WTC11 (cell line): Measurements from ENCODE around the gene DNAI7. TPM values are rescaled to one million over a fixed set of nuclear protein-coding genes. Genes with fewer than 3 reads are reported as not detected.

Source experiments
- ATAC-seq: fragments of 200-7000 bp; cut with Tn5 transposase; 2 replicates; pipeline ENCODE4 v1.10.0; 2021; ENCODE audit warnings: mild to moderate bottlenecking, moderate library complexity
- CTCF ChIA-PET: fragments of 300-600 bp; sonication (Branson Sonifier 250); formaldehyde crosslinking; loops from one replicate; lab custom pipeline; 2021; ENCODE audit warnings: antibody characterized with exemption; lab: Charles Lee
- POLR2A ChIA-PET: fragments of 350-600 bp; sonication (Branson Sonifier 250); formaldehyde crosslinking; loops from one replicate; lab custom pipeline; 2021; ENCODE audit warnings: antibody characterized with exemption; lab: Charles Lee
- DNase-seq: peaks from one replicate; pipeline ENCODE4 v3.0.0; 2021; ENCODE audit warnings: low spot score
- H3K27ac Mint-ChIP-seq: 2 replicates; pipeline ENCODE4 v1.8.0; 2021; ENCODE audit warnings: mixed read lengths
- H3K27me3 Mint-ChIP-seq: 2 replicates; pipeline ENCODE4 v1.8.0; 2021; ENCODE audit warnings: low read depth, mild to moderate bottlenecking, moderate library complexity, mixed read lengths
- H3K36me3 Mint-ChIP-seq: 2 replicates; pipeline ENCODE4 v1.8.0; 2021; ENCODE audit warnings: mixed read lengths
- H3K4me1 Mint-ChIP-seq: 2 replicates; pipeline ENCODE4 v1.8.0; 2022; ENCODE audit warnings: mixed read lengths
- H3K4me3 Mint-ChIP-seq: 2 replicates; pipeline ENCODE4 v1.8.0; 2021; ENCODE audit warnings: mild to moderate bottlenecking, moderate library complexity, mixed read lengths
- H3K9me3 Mint-ChIP-seq: 2 replicates; pipeline ENCODE4 v1.8.0; 2021; ENCODE audit warnings: mixed read lengths
- CREM ChIP-seq: sonication (generic); formaldehyde crosslinking; IDR thresholded peaks from 2 replicates; pipeline ENCODE4 v1.8.1; 2022; ENCODE audit warnings: mild to moderate bottlenecking, missing genetic modification reagents, moderate library complexity
- CTCF ChIP-seq: fragments of 200-600 bp; IDR thresholded peaks from 2 replicates; pipeline ENCODE4 v1.8.0; 2022; ENCODE audit warnings: antibody characterized with exemption
- E2F4 ChIP-seq: sonication (generic); formaldehyde crosslinking; IDR thresholded peaks from 2 replicates; pipeline ENCODE4 v1.8.1; 2022; ENCODE audit warnings: low read depth, mild to moderate bottlenecking, moderate library complexity, missing genetic modification reagents, borderline replicate concordance
- EMX1 ChIP-seq: fragments of 250-450 bp; sonication (Bioruptor Pico); IDR thresholded peaks from 2 replicates; pipeline ENCODE4 v1.8.0; 2021; ENCODE audit warnings: mild to moderate bottlenecking
- FOXK1 ChIP-seq: sonication (generic); formaldehyde crosslinking; IDR thresholded peaks from 2 replicates; pipeline ENCODE4 v1.8.0; 2022; ENCODE audit warnings: mild to moderate bottlenecking, moderate library complexity, missing genetic modification reagents
- FOXP4 ChIP-seq: sonication (generic); formaldehyde crosslinking; IDR thresholded peaks from 2 replicates; pipeline ENCODE4 v1.8.0; 2022; ENCODE audit warnings: mild to moderate bottlenecking, missing genetic modification reagents
- IRF1 ChIP-seq: sonication (generic); formaldehyde crosslinking; IDR thresholded peaks from 2 replicates; pipeline ENCODE4 v1.8.0; 2023; ENCODE audit warnings: missing genetic modification reagents
- IRF2 ChIP-seq: sonication (generic); formaldehyde crosslinking; IDR thresholded peaks from 2 replicates; pipeline ENCODE4 v1.8.0; 2022; ENCODE audit warnings: low read depth, missing genetic modification reagents, borderline replicate concordance
- KAT7 ChIP-seq: sonication (generic); formaldehyde crosslinking; IDR thresholded peaks from 2 replicates; pipeline ENCODE4 v1.8.1; 2023; ENCODE audit warnings: missing genetic modification reagents, mild to moderate bottlenecking, borderline replicate concordance
- MLX ChIP-seq: sonication (generic); formaldehyde crosslinking; IDR thresholded peaks from 2 replicates; pipeline ENCODE4 v1.8.1; 2023; ENCODE audit warnings: mild to moderate bottlenecking, missing genetic modification reagents, moderate library complexity
- NFATC4 ChIP-seq: fragments of 250-450 bp; sonication (Bioruptor Pico); IDR thresholded peaks from 2 replicates; pipeline ENCODE4 v1.9.0; 2021; ENCODE audit warnings: mild to moderate bottlenecking
- RELA ChIP-seq: sonication (generic); formaldehyde crosslinking; IDR thresholded peaks from 2 replicates; pipeline ENCODE4 v1.8.1; 2022; ENCODE audit warnings: missing genetic modification reagents, mild to moderate bottlenecking, borderline replicate concordance
- SOX15 ChIP-seq: fragments of 250-450 bp; sonication (Bioruptor Pico); IDR thresholded peaks from 2 replicates; pipeline ENCODE4 v1.9.0; 2021; ENCODE audit warnings: mild to moderate bottlenecking
- TCF7 ChIP-seq: sonication (generic); formaldehyde crosslinking; IDR thresholded peaks from 2 replicates; pipeline ENCODE4 v1.8.0; 2022; ENCODE audit warnings: mild to moderate bottlenecking, low read depth, missing genetic modification reagents, moderate library complexity
- USF1 ChIP-seq: sonication (generic); formaldehyde crosslinking; IDR thresholded peaks from 2 replicates; pipeline ENCODE4 v1.8.0; 2022; ENCODE audit warnings: mild to moderate bottlenecking, missing genetic modification reagents
- ZBTB21 ChIP-seq: sonication (generic); formaldehyde crosslinking; IDR thresholded peaks from 2 replicates; pipeline ENCODE4 v1.8.1; 2023; ENCODE audit warnings: mild to moderate bottlenecking, missing genetic modification reagents, borderline replicate concordance
- ZMAT4 ChIP-seq: fragments of 250-450 bp; sonication (Bioruptor Pico); IDR thresholded peaks from 2 replicates; pipeline ENCODE4 v1.9.0; 2021; ENCODE audit warnings: mild to moderate bottlenecking
- ZNF219 ChIP-seq: sonication (generic); formaldehyde crosslinking; IDR thresholded peaks from 2 replicates; pipeline ENCODE4 v1.8.0; 2023; ENCODE audit warnings: missing genetic modification reagents, mild to moderate bottlenecking, borderline replicate concordance
- ZNF317 ChIP-seq: sonication (generic); formaldehyde crosslinking; IDR thresholded peaks from 2 replicates; pipeline ENCODE4 v1.8.1; 2023; ENCODE audit warnings: low read depth, mild to moderate bottlenecking, moderate library complexity, missing genetic modification reagents, borderline replicate concordance
- ZNF532 ChIP-seq: fragments of 250-450 bp; sonication (Bioruptor Pico); IDR thresholded peaks from 2 replicates; pipeline ENCODE4 v1.9.0; 2021; ENCODE audit warnings: mild to moderate bottlenecking, borderline replicate concordance
- ZNF671 ChIP-seq: fragments of 250-450 bp; sonication (Bioruptor Pico); IDR thresholded peaks from 2 replicates; pipeline ENCODE4 v1.8.0; 2021; ENCODE audit warnings: mild to moderate bottlenecking
- total RNA-seq: library from RNA; stranded (reverse); gene quantifications from 3 replicates; pipeline ENCODE4 v1.2.3, GENCODE V29; 2021

Gene DNAI7
- total RNA-seq, 1 experiment from 2014 or later: not detected

GRCh38 chr12:25182765-25183164 is 12.2 kb downstream of the DNAI7 start (continued):
- TF ChIP-seq CTCF (no peak), E2F4 (CRISPR knock-in tag) (no peak)

GRCh38 chr12:25162866-25163265 is 32.1 kb downstream of the DNAI7 start:
- H3K4me1 Mint-ChIP-seq: peaks cover 3% of the 10 kb centered on the region; the same call in 1 of the 2 replicates
- H3K36me3 Mint-ChIP-seq: no peaks in the 10 kb centered on the region
- CTCF ChIA-PET: no interaction called here
- TF ChIP-seq NFATC4 (no peak), CREM (CRISPR knock-in tag) (no peak), FOXK1 (CRISPR knock-in tag) (no peak), ZNF219 (no peak), ZNF532 (CRISPR knock-in tag) (no peak), FOXP4 (CRISPR knock-in tag) (no peak), ZNF671 (CRISPR knock-in tag) (no peak), ZNF317 (CRISPR knock-in tag) (no peak), EMX1 (CRISPR knock-in tag) (no peak), TCF7 (CRISPR knock-in tag) (no peak), USF1 (CRISPR knock-in tag) (no peak), ZBTB21 (CRISPR knock-in tag) (no peak)
- TF ChIP-seq, all 79 proteins: peak for 0
- POLR2A ChIA-PET: no interaction called here
- Mint-ChIP-seq H3K27me3 (no peaks in the 10 kb centered on the region), H3K4me3 (no peak overlapping the region), H3K27ac (no peak overlapping the region), H3K9me3 (peaks cover 6% of the 10 kb centered on the region)
- ATAC-seq (no peak), DNase-seq (no peak)

GRCh38 chr12:25156061-25156460 is 38.9 kb downstream of the DNAI7 start:
- POLR2A ChIA-PET: no interaction called here
- Mint-ChIP-seq H3K9me3 (peaks cover 6% of the 10 kb centered on the region), H3K4me1 (peaks cover 26% of the 10 kb centered on the region), H3K27ac (no peak overlapping the region), H3K36me3 (no peaks in the 10 kb centered on the region), H3K4me3 (no peak overlapping the region), H3K27me3 (no peaks in the 10 kb centered on the region)
- ATAC-seq: no peak
- CTCF ChIA-PET: interaction anchor here (0.6 to 2.7 kb wide), 5 partner anchors 30 to 231 kb away, joined by 3 to 12 read pairs (median 4); no protein-coding TSS in a partner anchor
- no peak for DNase-seq
- TF ChIP-seq SOX15 (CRISPR knock-in tag) (no peak), IRF2 (CRISPR knock-in tag) (no peak), TCF7 (CRISPR knock-in tag) (no peak), RELA (CRISPR knock-in tag) (no peak), KAT7 (CRISPR knock-in tag) (no peak), ZMAT4 (CRISPR knock-in tag) (no peak), ZNF219 (no peak), USF1 (CRISPR knock-in tag) (no peak), MLX (CRISPR knock-in tag) (no peak), IRF1 (no peak)
